ENCODE measurements around the gene FGF23.
"Not testable (repeated sequence)": the region's sequence is repeated elsewhere in the genome, so short reads cannot be mapped to it uniquely, and the experiment has no call there.

FGF23 gene

GRCh38 chr12:4379405-4379804, at the start of gene FGF23:
Gene FGF23, minus strand, starts transcription at chr12:4379712. Its CDS starts 130 bp downstream, at chr12:4379582.
- no peak for DNase-seq

DNA sequence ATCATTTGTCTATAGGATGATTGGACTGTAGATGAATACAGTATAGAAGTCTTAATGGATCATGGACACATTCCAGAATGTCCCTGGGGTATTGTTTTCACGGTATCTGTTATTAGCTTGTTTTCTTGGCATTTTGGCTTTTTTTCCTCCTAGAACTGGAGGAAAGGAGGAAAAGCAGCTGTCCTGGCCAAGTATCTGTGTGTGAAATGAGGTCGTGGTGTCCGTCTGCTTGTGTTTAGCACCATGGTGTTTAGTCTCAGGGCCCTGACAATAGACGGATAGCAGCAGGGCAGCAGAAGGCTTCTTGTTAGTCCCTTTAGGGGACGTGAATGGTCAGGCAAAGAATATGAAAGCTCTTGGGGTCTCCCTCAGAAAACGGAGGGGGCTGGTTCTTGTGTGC, 44.9 kb upstream of the FGF23 start:
- no peak for DNase-seq

DNA sequence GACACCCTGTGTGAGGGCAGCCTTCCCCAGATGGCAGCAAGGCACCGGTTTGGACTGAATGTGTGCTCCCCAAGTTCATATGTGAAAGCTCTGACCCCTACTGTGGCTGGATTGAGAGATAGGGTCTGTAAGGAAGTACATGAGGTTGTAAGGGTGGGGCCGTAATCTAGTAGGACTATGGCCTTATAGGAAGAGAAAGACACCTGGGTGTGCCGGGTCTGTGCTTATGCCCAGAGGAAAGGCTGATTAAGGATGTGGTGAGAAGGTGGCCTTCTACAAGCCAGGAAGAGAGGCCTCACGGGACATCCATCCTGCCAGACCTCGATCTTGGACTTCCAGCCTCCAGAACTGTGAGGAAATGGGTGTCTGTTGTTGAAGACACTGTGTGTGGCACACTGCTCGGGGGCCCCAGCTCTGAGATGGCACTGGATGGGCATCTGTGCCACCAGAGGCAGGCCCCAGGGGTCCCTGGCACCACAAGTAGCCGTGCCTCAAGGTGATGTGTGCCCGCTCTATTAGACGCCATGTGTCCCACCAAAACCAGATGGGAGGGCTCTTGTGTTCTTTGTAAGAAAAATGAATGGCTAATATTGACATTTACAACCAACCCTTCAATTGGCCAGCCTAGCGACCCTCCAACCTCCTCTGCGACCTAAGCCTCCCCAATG, 44.1 kb upstream of the FGF23 start:
- DNase-seq: no peak

DNA sequence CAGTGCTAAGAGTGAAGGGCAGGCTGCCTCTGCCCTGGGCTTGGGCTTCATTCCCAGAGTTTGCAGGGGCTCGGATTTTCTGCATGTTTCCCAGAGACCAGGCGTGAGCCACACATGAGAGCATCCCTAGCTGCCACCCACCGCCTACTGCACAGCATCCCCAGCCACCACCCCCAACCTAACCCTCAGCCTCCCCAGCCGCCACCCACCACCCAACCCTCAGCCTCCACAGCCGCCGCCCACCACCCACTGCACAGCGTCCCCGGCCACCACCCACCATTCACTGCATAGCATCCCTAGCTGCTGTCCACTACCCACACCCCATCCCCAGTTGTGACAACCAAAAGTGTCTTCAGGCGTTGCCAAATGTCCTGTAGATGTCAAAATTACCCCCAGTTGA, 43.5 kb upstream of the FGF23 start:
- DNase-seq: no peak

DNA sequence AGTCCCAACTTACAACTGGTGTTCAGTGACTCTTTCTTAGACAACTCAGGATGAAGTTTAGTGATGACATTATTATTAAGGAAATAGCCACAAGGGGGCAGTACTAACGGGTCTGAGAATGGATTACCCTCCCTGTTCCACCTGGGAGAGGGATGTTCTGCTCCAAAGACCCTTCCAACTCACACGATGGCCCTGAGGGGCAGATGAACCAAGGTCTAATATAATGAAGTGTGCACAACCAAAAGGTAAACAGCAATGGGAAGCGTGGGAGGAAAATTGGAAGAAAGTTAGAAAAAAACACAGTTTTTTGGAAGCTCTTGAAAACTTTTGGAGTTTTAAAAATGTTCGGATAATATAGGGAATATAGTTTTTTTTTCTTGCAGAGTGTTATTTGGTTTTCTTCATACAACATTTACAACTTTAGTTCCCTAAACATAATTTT, 42.1 kb upstream of the FGF23 start:
- DNase-seq: no peak

DNA sequence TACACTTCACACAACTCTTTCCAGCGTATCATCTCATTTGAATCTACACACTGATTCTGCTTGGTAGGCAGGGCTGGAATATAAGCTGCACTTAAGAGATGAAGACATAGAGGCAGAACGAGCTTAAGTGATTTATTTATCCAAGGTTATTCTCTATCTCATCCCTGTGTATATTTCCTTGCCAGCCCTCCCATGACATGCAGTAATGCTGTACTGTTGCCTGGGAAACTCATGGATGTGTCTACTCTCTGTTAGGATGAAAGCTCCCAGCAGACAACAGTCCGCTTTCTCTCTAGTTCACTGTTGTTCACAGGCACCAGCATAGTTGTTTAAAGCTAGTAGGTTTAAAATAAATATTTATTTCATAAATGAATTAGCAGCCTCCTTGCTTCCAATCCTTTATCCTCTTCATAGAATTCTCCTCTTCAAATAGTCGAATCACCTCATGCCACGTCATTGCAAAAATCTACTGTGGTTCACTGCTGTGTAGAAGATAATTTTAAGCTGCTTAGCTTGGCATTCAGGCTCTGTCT, 40.7 kb upstream of the FGF23 start:
- no peak for DNase-seq

- DNase-seq: no peak
These were observed 39.4 kb upstream of the FGF23 start for GRCh38 chr12:4418913-4419312.

- no peak for DNase-seq
These were observed 38.4 kb upstream of the FGF23 start for GRCh38 chr12:4417936-4418335.

GRCh38 chr12:4417455-4417854, 37.9 kb upstream of the FGF23 start:
- no peak for DNase-seq

GRCh38 chr12:4416276-4416675, 36.8 kb upstream of the FGF23 start:
- no peak for DNase-seq

GRCh38 chr12:4412465-4412864, 33.0 kb upstream of the FGF23 start:
- no peak for DNase-seq

DNA sequence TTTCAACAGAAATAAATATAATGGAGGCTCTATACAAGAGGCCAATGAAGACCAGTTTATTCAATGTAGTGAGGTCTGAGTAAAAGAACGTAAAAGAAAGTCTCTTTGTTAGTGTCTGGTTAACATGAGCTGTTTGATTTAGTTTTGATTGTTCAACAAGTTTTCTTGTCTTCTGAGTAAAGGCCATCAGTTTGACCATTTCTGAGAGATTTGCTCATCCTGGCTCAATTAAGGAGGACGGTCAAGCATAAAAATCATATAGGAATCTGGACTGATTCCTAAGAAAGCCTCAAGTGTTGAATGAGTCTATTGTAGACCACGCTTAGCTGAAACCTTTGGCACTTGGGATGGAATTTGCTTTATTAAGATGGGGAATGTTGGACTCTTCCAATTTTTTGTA, 32.5 kb upstream of the FGF23 start:
- DNase-seq: no peak

DNA sequence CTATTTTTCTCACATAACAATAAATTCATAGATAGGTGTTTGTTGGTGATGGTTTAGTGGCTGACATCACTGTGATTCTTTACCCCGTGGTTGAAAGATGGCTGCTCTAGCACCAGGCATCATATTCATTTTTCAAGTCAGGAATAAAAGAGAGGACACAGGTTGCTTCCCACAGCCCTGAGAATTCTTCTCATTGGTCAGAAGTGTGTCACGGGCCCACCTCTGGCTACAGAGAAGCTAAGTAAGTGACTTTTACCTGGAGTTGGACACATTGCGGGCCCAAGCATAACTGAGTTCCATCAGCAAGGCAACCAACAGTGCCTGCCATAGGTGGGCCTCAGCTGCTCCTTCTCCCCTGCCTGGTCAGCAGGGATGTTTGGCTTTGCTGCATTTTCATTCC, 27.6 kb upstream of the FGF23 start:
- DNase-seq: no peak

GRCh38 chr12:4404877-4405637, 25.5 kb upstream of the FGF23 start:
- not testable (repeated sequence) for DNase-seq

DNA sequence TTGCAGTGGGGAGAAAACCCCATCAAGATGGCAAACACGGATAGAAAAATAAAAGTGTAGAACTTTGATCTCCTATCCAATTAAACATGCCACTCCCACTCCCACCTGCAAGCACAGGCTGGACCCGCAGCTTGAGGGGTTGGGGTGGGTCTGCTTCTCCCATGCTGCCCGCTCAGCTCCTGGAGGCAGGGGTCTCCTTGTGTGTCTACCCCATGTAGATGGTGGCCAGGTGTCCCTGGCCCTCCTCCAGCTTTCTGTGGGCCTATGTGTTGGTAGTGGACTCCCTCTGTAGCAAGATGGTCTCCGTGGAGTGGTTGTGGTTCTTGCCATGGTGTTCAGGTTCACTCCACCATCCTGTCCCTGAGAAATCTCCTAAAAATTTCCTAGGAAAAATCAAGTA, 23.5 kb upstream of the FGF23 start:
- no peak for DNase-seq

DNA sequence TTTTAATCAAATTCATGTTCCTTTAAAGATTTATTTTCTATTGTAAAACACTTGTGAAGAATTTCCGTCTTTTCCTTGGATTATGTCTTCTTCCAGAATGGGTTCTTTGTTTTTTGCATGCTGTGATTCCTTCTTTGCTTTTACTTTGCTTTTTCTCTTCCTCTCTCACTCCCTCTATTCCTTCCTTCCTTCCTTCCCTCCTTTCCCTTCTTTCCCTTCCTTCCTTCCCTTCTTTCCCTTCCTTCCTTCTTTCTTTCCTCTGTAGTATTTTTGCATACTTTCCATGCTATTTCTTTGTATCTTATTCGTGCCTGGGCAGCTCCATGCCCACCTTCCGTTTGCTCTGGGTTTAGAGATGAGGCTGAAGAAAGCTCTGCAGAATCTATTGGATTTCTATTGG, 21.6 kb upstream of the FGF23 start:
- no peak for DNase-seq

GRCh38 chr12:4395818-4396217, 16.3 kb upstream of the FGF23 start:
- DNase-seq: no peak

DNA sequence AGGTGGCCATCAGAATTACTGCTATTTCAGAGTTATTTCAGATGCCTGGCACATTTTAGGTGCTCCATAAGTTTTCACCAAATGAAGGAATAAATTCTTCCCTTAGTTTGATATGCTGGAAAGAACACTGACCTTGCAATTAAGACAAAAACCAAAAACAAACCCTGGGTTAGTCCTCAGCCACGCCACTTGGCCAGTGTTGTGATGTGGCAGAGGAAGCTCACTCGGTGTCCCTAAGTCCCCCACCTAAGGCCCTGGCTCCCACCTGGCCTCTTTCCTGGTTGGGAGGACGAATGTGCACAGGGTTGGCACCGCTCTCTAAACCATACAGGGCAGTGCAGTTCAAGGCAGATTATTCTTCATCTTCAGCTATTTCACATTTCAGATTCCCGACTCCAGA, 13.7 kb upstream of the FGF23 start:
- DNase-seq: no peak

DNA sequence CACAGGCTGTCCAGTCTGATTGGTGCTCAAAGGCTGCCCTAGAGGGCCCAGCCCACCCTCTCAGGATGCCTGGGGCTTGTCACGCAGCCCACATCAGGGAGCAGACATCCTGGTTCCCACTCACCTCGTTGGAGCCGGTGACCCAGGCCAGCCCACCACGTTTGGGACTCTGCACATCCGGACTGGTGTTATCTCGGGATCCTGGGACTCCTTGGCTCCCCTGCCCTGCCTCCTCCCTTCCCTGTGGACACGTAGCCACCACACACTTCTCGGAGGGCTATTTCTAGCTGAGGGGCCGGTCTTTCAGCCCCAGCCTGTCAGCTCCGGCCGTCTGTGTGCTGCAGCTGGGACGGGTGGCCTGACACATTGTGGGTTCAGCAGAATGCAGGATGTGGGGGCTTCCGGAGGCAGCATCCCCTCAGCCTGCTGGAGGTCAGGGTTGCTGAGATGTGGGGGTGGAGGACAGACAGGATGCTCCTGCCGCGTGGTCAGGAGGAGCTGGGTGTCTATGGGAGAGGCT, 12.8 kb upstream of the FGF23 start:
- no peak for DNase-seq

DNA sequence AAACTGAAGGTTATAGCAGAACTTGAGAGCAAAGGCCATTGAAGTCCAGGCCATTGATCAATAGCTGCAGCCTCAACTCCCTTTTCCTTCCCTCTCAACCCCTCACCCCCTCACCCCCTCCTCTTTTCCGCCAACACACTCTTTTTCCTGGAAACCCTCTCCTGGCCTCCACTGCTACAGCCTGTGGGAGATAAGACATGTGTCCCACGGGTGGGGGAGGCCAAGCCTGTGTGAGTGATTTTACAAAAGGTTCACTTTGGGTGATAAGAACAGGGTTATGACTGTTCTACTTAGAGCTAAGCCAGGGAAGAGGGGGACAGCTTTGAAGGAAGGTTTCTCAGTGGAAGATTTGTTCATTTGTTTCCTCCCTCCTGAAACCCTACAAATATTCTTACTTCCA, 9.2 kb upstream of the FGF23 start:
- no peak for DNase-seq

DNA sequence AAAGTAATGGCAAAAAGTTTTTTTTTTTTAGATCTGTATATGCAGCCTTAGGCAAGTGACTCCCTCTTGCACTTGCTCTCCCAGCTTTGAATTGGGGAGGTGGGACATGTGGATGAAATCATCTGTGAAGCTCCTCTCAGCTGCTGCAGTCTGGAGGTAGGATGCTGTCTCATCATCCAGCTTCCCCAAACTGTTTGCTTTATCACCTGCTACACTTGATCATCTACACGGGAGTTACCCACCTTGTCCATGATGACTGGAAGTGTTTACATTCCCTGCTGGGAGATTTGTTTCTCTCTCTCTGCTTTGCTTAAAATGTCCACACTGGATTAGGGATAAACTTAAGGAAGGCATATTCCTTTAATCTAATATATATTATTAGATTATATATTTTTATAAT, 8.5 kb upstream of the FGF23 start:
- no peak for DNase-seq

GRCh38 chr12:4387607-4388006, 8.1 kb upstream of the FGF23 start:
- DNase-seq: no peak

DNA sequence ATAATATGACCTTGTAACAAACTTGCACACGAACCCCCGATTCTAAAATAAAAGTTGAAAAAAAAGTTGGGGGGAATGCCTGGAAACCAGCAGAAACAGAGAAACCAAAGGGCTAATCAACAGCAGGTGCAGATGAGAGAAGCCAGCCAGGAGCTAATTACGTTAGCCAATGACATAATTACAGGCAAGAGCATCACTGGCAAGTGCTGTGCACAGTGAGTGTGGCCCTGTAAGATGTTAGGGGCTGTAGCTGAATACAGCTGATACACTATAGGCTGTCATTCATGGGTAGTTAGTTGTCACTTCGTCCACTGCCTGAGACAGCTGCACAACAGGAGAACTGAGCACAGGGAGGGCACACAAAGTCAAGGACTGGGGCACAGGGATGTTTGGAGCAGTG, 7.3 kb upstream of the FGF23 start:
- no peak for DNase-seq

- DNase-seq: no peak
These were observed 3.9 kb upstream of the FGF23 start for GRCh38 chr12:4383304-4383865.

Data from DMS153 (cell line).